Central memory CD8-positive, alpha-beta T cell (primary cell): ENCODE data around the gene CCDC54.

Experiments used
- ATAC-seq: fragments of 150-1000 bp; cut with Tn5 transposase; replicated peaks from 2 replicates; pipeline ENCODE4 v1.10.0; 2022; ENCODE audit warnings: mild to moderate bottlenecking, moderate FRiP score, moderate number of reproducible peaks; ENCODE audit not compliant: poor library complexity, severe bottlenecking; ENCODE audit errors: extremely low read depth
- DNase-seq, 2 donors: peaks; one replicate each; pipeline ENCODE4 v3.0.0; 2021; ENCODE audit warnings: low spot score in 2 of 2
- H3K27ac Mint-ChIP-seq: one replicate; pipeline ENCODE4 v1.8.0; 2022; ENCODE audit warnings: low read depth, mild to moderate bottlenecking, moderate library complexity, mixed read lengths
- H3K27me3 Mint-ChIP-seq: one replicate; pipeline ENCODE4 v1.8.0; 2022; ENCODE audit warnings: mixed read lengths
- H3K36me3 Mint-ChIP-seq: one replicate; pipeline ENCODE4 v1.8.0; 2022; ENCODE audit warnings: mild to moderate bottlenecking, moderate library complexity, mixed read lengths; ENCODE audit not compliant: insufficient read depth
- H3K4me1 Mint-ChIP-seq: one replicate; pipeline ENCODE4 v1.8.0; 2022; ENCODE audit warnings: mixed read lengths
- H3K4me3 Mint-ChIP-seq: one replicate; pipeline ENCODE4 v1.8.0; 2022; ENCODE audit warnings: mild to moderate bottlenecking, moderate library complexity, mixed read lengths
- H3K9me3 Mint-ChIP-seq: one replicate; pipeline ENCODE4 v1.8.0; 2022; ENCODE audit warnings: mixed read lengths

CCDC54 gene

GRCh38 chr3:107401301-107401700 lies 24.1 kb downstream of the CCDC54 start:
- H3K4me3 Mint-ChIP-seq = no peak overlapping the region
- no peaks in the 10 kb centered on the region for H3K9me3 Mint-ChIP-seq
- no peak overlapping the region for H3K27ac Mint-ChIP-seq
- H3K36me3 Mint-ChIP-seq = no peaks in the 10 kb centered on the region
- no peaks in the 10 kb centered on the region for H3K4me1 Mint-ChIP-seq
- DNase-seq (no peak), ATAC-seq (no peak)
- peaks cover 19% of the 10 kb centered on the region for H3K27me3 Mint-ChIP-seq

DNA sequence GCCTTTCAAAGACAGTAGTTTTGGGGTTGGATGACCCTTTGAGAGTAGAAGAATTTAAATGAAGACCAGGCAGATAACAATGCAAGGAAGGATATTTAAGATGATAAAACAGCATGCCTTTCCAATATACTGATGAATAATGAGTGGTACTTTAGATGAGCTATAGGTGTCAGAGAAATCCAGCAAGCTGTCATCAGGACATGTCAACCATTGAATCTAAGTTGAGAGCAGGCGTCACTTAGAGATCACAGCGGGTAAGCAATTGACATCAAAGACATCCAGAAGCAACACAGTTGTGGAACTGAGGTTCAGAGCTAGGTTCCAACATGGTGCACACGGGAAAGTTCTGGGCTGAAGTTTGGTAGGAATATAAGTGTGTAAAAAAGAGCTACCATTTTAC lies 25.0 kb downstream of the CCDC54 start:
- DNase-seq (no peak), ATAC-seq (no peak)
- Mint-ChIP-seq H3K27me3 (peaks cover 13% of the 10 kb centered on the region), H3K4me3 (no peak overlapping the region), H3K9me3 (no peaks in the 10 kb centered on the region), H3K27ac (no peak overlapping the region), H3K36me3 (no peaks in the 10 kb centered on the region), H3K4me1 (no peaks in the 10 kb centered on the region)

- Mint-ChIP-seq H3K4me3 (no peak overlapping the region), H3K9me3 (peaks cover 8% of the 10 kb centered on the region), H3K27me3 (no peaks in the 10 kb centered on the region), H3K36me3 (no peaks in the 10 kb centered on the region), H3K27ac (no peak overlapping the region), H3K4me1 (no peaks in the 10 kb centered on the region)
- no peak for DNase-seq
- no peak for ATAC-seq
These were observed 27.7 kb downstream of the CCDC54 start for GRCh38 chr3:107404727-107405469.

GRCh38 chr3:107407355-107407754 lies 30.1 kb downstream of the CCDC54 start:
- H3K36me3 Mint-ChIP-seq = no peaks in the 10 kb centered on the region
- H3K27ac Mint-ChIP-seq = no peak overlapping the region
- no peak for DNase-seq
- ATAC-seq = no peak
- H3K4me1 Mint-ChIP-seq = no peaks in the 10 kb centered on the region
- H3K9me3 Mint-ChIP-seq = peaks cover 8% of the 10 kb centered on the region
- no peaks in the 10 kb centered on the region for H3K27me3 Mint-ChIP-seq
- H3K4me3 Mint-ChIP-seq = no peak overlapping the region

DNA sequence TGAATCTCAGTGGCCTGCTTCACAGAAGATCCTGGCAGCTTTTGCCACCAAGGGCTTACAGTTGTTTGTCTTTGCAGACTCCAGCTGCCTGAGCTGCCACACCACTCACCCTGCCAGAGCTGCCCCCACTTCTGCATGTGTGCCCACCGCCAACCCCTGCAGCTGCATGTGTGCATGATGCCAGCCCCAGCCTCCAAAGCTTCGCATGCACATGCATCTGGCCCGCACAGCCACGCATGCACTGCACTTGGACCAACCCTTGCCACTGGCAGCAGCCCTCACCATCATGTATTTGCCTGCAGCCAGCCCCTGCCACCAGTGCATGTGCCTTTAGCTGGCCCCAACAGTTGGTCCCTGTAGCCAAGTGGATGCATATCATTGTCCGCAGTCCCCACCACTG lies 31.3 kb downstream of the CCDC54 start:
- no peaks in the 10 kb centered on the region for H3K4me1 Mint-ChIP-seq
- H3K9me3 Mint-ChIP-seq = peaks cover 8% of the 10 kb centered on the region
- H3K27ac Mint-ChIP-seq = no peak overlapping the region
- no peak for DNase-seq
- no peaks in the 10 kb centered on the region for H3K27me3 Mint-ChIP-seq
- no peak overlapping the region for H3K4me3 Mint-ChIP-seq
- no peak for ATAC-seq
- no peaks in the 10 kb centered on the region for H3K36me3 Mint-ChIP-seq

DNA sequence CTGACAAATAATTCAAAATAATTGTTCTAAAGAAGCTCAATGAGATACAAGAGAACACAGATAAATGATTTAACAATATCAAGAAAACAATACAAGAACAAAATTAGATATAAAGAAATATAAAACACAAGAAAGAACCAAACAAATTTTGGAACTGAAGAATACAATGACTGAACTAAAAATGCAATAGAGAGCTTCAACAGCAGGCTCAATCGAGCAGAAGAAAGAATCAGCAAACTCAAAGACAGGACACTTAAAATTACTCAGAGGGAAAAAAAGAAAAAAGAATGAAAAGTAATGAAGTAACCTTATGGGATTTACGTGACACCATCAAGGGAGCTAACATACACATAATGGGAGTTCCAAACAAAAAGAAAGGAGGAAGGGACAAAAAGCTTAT lies 32.1 kb downstream of the CCDC54 start:
- H3K9me3 Mint-ChIP-seq = peaks cover 8% of the 10 kb centered on the region
- H3K36me3 Mint-ChIP-seq = no peaks in the 10 kb centered on the region
- ATAC-seq (no peak), DNase-seq (no peak)
- no peaks in the 10 kb centered on the region for H3K27me3 Mint-ChIP-seq
- no peak overlapping the region for H3K4me3 Mint-ChIP-seq
- no peaks in the 10 kb centered on the region for H3K4me1 Mint-ChIP-seq
- H3K27ac Mint-ChIP-seq = no peak overlapping the region

DNA sequence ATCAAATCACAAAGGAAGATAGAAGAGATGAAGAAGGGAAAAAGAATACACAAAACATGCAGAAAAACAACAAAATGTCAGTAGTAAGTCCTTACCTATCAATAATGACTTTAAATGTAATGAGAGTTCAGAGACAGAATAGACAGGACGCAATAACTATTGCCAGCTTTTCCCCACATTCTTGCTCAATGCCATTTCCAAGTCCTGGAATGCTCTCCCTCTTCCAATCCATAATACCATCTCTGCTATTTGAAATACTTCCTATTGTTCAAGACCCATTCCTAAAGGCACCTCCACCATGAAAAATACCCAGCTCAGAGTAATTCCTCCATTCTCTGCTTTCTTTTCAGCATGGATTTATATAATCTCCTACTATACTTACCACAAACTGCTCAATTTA lies 33.4 kb downstream of the CCDC54 start:
- Mint-ChIP-seq H3K27me3 (no peaks in the 10 kb centered on the region), H3K36me3 (no peaks in the 10 kb centered on the region), H3K9me3 (peaks cover 8% of the 10 kb centered on the region), H3K4me3 (no peak overlapping the region), H3K27ac (no peak overlapping the region), H3K4me1 (no peaks in the 10 kb centered on the region)
- ATAC-seq = no peak
- DNase-seq = no peak

- no peak overlapping the region for H3K27ac Mint-ChIP-seq
- H3K9me3 Mint-ChIP-seq = peaks cover 8% of the 10 kb centered on the region
- H3K4me1 Mint-ChIP-seq = no peaks in the 10 kb centered on the region
- DNase-seq (no peak), ATAC-seq (no peak)
- no peak overlapping the region for H3K4me3 Mint-ChIP-seq
- H3K36me3 Mint-ChIP-seq = no peaks in the 10 kb centered on the region
- no peaks in the 10 kb centered on the region for H3K27me3 Mint-ChIP-seq
These were observed 33.8 kb downstream of the CCDC54 start for GRCh38 chr3:107411056-107411455.

DNA sequence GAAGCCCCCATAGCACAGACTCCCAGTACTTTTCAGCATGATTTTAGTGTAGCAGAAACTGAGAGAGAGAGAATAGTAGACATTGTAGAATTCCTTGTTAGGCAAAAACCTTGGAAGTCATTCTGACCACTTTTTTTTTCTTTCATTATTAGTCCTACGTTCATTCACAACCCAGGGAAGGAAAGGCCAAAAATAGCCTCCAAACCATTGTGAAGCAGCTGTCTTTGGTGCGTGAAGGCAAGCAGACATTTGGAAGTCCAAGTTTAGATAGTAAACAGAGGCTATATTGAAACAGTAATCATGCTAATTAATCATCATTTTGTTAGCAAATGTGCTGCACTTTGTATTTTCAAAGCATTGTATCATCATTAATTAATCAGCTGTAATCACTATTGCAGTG lies 34.5 kb downstream of the CCDC54 start:
- no peaks in the 10 kb centered on the region for H3K4me1 Mint-ChIP-seq
- H3K36me3 Mint-ChIP-seq = no peaks in the 10 kb centered on the region
- H3K27ac Mint-ChIP-seq = no peak overlapping the region
- H3K9me3 Mint-ChIP-seq = peaks cover 8% of the 10 kb centered on the region
- H3K27me3 Mint-ChIP-seq = no peaks in the 10 kb centered on the region
- DNase-seq = no peak
- no peak for ATAC-seq
- no peak overlapping the region for H3K4me3 Mint-ChIP-seq

DNA sequence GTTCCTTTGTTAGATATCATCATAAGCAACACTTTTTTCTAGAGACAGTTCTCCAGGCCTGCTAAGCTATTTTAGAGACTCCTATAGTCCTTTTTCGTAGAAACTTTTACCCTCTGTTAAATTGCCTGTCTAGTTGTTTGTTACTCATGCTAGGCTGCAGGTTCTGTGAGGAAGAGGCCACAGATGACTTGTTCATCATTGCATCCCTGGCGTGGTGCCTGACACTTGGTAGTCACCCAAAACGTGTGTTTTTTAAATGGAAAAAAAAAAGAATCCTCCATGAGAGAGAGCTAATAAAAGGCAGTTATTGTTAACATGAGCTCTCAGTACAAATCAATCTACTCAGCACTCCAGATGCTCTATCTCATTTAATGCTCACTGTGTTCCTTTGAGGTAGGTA lies 35.1 kb downstream of the CCDC54 start:
- Mint-ChIP-seq H3K9me3 (peaks cover 8% of the 10 kb centered on the region), H3K4me1 (no peaks in the 10 kb centered on the region), H3K27me3 (peaks cover 6% of the 10 kb centered on the region), H3K4me3 (no peak overlapping the region), H3K36me3 (no peaks in the 10 kb centered on the region), H3K27ac (no peak overlapping the region)
- ATAC-seq = no peak
- DNase-seq = no peak

- H3K27me3 Mint-ChIP-seq = peaks cover 12% of the 10 kb centered on the region
These were observed 36.0 kb downstream of the CCDC54 start for GRCh38 chr3:107413264-107413663.

GRCh38 chr3:107414325-107414964 lies 37.2 kb downstream of the CCDC54 start:
- ATAC-seq (no peak), DNase-seq (no peak)
- peaks cover 3% of the 10 kb centered on the region for H3K9me3 Mint-ChIP-seq
- H3K4me3 Mint-ChIP-seq = no peak overlapping the region
- no peaks in the 10 kb centered on the region for H3K4me1 Mint-ChIP-seq
- peaks cover 18% of the 10 kb centered on the region for H3K27me3 Mint-ChIP-seq
- no peak overlapping the region for H3K27ac Mint-ChIP-seq
- H3K36me3 Mint-ChIP-seq = no peaks in the 10 kb centered on the region

More at GRCh38 chr3:107413264-107413663, 36.0 kb downstream of the CCDC54 start:
- no peak for DNase-seq
- H3K9me3 Mint-ChIP-seq = peaks cover 8% of the 10 kb centered on the region
- no peaks in the 10 kb centered on the region for H3K4me1 Mint-ChIP-seq
- no peak for ATAC-seq
- H3K36me3 Mint-ChIP-seq = no peaks in the 10 kb centered on the region
- H3K27ac Mint-ChIP-seq = no peak overlapping the region
- H3K4me3 Mint-ChIP-seq = no peak overlapping the region

- H3K27ac Mint-ChIP-seq = no peak overlapping the region
- no peaks in the 10 kb centered on the region for H3K36me3 Mint-ChIP-seq
- ATAC-seq (no peak), DNase-seq (no peak)
- peaks cover 29% of the 10 kb centered on the region for H3K27me3 Mint-ChIP-seq
- H3K9me3 Mint-ChIP-seq = no peaks in the 10 kb centered on the region
- H3K4me3 Mint-ChIP-seq = no peak overlapping the region
- H3K4me1 Mint-ChIP-seq = peaks cover 4% of the 10 kb centered on the region
These were observed 38.9 kb downstream of the CCDC54 start for GRCh38 chr3:107416138-107416537.
